Putamen (tissue), 1 donor: ENCODE measurements around the gene TEX14.
"Not testable (repeated sequence)": the region's sequence is repeated elsewhere in the genome, so short reads cannot be mapped to it uniquely, and the experiment has no call there.

Experiments
- DNase-seq: peaks from one replicate; pipeline ENCODE4 v3.0.0-alpha.2; 2016; ENCODE audit warnings: low spot score

The TEX14 gene

GRCh38 chr17:58606934-58607333 is 84.9 kb downstream of the TEX14 start:
- DNase-seq, result no peak

GRCh38 chr17:58605986-58606385 is 85.9 kb downstream of the TEX14 start:
- DNase-seq, result no peak

- DNase-seq, result no peak
These were observed 86.4 kb downstream of the TEX14 start for GRCh38 chr17:58605470-58605869.

- DNase-seq, result no peak
These were observed 89.9 kb downstream of the TEX14 start for GRCh38 chr17:58601976-58602375.

GRCh38 chr17:58597371-58597770 is 94.5 kb downstream of the TEX14 start:
- no peak for DNase-seq

GRCh38 chr17:58595194-58595792 is 96.6 kb downstream of the TEX14 start:
- no peak for DNase-seq

GRCh38 chr17:58593123-58593522 is 98.7 kb downstream of the TEX14 start:
- no peak for DNase-seq

- no peak for DNase-seq
These were observed 100.4 kb downstream of the TEX14 start for GRCh38 chr17:58591455-58591854.

GRCh38 chr17:58590377-58590776 is 101.5 kb downstream of the TEX14 start:
- DNase-seq, result no peak

- peak; percentile 42 for DNase-seq
These were observed 104.1 kb downstream of the TEX14 start for GRCh38 chr17:58587713-58588117.

- no peak for DNase-seq
These were observed 105.7 kb downstream of the TEX14 start for GRCh38 chr17:58586009-58586644.

- DNase-seq, result no peak
These were observed 106.3 kb downstream of the TEX14 start for GRCh38 chr17:58585554-58585953.

- no peak for DNase-seq
These were observed 108.4 kb downstream of the TEX14 start for GRCh38 chr17:58583486-58583885.

GRCh38 chr17:58582718-58583117 is 109.1 kb downstream of the TEX14 start:
- not testable (repeated sequence) for DNase-seq

- DNase-seq, result no peak
These were observed 111.2 kb downstream of the TEX14 start for GRCh38 chr17:58580671-58581070.

- peak; percentile 92 for DNase-seq
These were observed 114.1 kb downstream of the TEX14 start for GRCh38 chr17:58577696-58578095.

- DNase-seq, result no peak
These were observed 115.0 kb downstream of the TEX14 start for GRCh38 chr17:58576679-58577367.

- no peak for DNase-seq
These were observed 116.3 kb downstream of the TEX14 start for GRCh38 chr17:58575511-58575910.

GRCh38 chr17:58574025-58574424 is 117.8 kb downstream of the TEX14 start:
- no peak for DNase-seq

- no peak for DNase-seq
These were observed 119.0 kb downstream of the TEX14 start for GRCh38 chr17:58572846-58573245.

- no peak for DNase-seq
These were observed 121.1 kb downstream of the TEX14 start for GRCh38 chr17:58570758-58571157.

GRCh38 chr17:58569196-58569595 is 122.6 kb downstream of the TEX14 start:
- DNase-seq, result no peak

- no peak for DNase-seq
These were observed 123.6 kb downstream of the TEX14 start for GRCh38 chr17:58568044-58568799.
